ENCODE results near the gene DOK7. TPM values are rescaled to one million over a fixed set of nuclear protein-coding genes. Genes with fewer than 3 reads are reported as not detected.
"Not testable (repeated sequence)": the region's sequence is repeated elsewhere in the genome, so short reads cannot be mapped to it uniquely, and the experiment has no call there.

DOK7 gene
- total RNA-seq, 2 donors from 2014 or later, result not detected

GRCh38 chr4:3451956-3452355 is 11.2 kb upstream of the DOK7 start:
- peaks cover 6% of the 10 kb centered on the region for H3K4me1 Mint-ChIP-seq
- peaks cover 3% of the 10 kb centered on the region for H3K36me3 Mint-ChIP-seq (ENCODE audit: low read depth)
- no peaks in the 10 kb centered on the region for H3K9me3 ChIP-seq (ENCODE audit: control insufficient read depth, low read length, poor library complexity, severe bottlenecking)
- ATAC-seq (no peak), DNase-seq (no peak)
- peaks cover 5% of the 10 kb centered on the region for H3K27me3 Mint-ChIP-seq
- H3K27ac Mint-ChIP-seq, result no peak overlapping the region
- no peak overlapping the region for H3K4me3 Mint-ChIP-seq

- ATAC-seq (no peak), DNase-seq (no peak)
- Mint-ChIP-seq H3K4me1 (peaks cover 6% of the 10 kb centered on the region), H3K27ac (no peak overlapping the region), H3K27me3 (peaks cover 5% of the 10 kb centered on the region), H3K36me3 (ENCODE audit: low read depth) (peaks cover 3% of the 10 kb centered on the region), H3K4me3 (no peak overlapping the region)
- H3K9me3 ChIP-seq (ENCODE audit: control insufficient read depth, low read length, poor library complexity, severe bottlenecking), result no peaks in the 10 kb centered on the region
These were observed 10.7 kb upstream of the DOK7 start for GRCh38 chr4:3452376-3452775.

GRCh38 chr4:3455596-3455995 is 7.5 kb upstream of the DOK7 start:
- ATAC-seq; H3K4me1 Mint-ChIP-seq; H3K9me3 ChIP-seq (ENCODE audit: control insufficient read depth, low read length, poor library complexity, severe bottlenecking); H3K27ac Mint-ChIP-seq; H3K36me3 Mint-ChIP-seq (ENCODE audit: low read depth); H3K4me3 Mint-ChIP-seq; DNase-seq; H3K27me3 Mint-ChIP-seq: not testable (repeated sequence)

- no peaks in the 10 kb centered on the region for H3K9me3 ChIP-seq (ENCODE audit: control insufficient read depth, low read length, poor library complexity, severe bottlenecking)
- H3K36me3 Mint-ChIP-seq (ENCODE audit: low read depth), result peaks cover 3% of the 10 kb centered on the region
- no peaks in the 10 kb centered on the region for H3K4me1 Mint-ChIP-seq
- H3K4me3 Mint-ChIP-seq, result no peak overlapping the region
- no peak for DNase-seq
- peaks cover 17% of the 10 kb centered on the region for H3K27me3 Mint-ChIP-seq
- H3K27ac Mint-ChIP-seq, result no peak overlapping the region
- no peak for ATAC-seq
These were observed 4.7 kb upstream of the DOK7 start for GRCh38 chr4:3458371-3458770.

DNA sequence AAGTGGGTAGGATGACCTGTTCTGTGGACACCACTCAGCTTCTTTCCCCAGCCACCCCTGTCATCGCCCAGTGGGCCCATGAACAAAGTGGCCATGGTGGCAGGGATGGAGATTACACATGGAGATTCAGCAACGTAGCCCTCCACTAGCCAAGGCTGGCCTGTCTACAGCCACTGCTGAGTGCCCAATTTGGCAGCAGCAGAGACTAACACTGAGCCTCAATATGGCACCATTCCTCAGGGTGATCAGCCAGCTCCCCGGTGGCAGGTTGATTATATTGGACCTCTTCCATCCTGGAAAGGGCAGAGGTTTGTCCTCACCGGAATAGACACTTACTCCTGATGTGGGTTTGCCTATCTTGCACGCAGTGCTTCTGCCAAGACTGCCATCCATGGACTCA is 4.0 kb upstream of the DOK7 start:
- H3K27me3 Mint-ChIP-seq, result peaks cover 17% of the 10 kb centered on the region
- H3K4me3 Mint-ChIP-seq; H3K36me3 Mint-ChIP-seq (ENCODE audit: low read depth); ATAC-seq; H3K4me1 Mint-ChIP-seq; H3K27ac Mint-ChIP-seq; H3K9me3 ChIP-seq (ENCODE audit: control insufficient read depth, low read length, poor library complexity, severe bottlenecking); DNase-seq: not testable (repeated sequence)

DNA sequence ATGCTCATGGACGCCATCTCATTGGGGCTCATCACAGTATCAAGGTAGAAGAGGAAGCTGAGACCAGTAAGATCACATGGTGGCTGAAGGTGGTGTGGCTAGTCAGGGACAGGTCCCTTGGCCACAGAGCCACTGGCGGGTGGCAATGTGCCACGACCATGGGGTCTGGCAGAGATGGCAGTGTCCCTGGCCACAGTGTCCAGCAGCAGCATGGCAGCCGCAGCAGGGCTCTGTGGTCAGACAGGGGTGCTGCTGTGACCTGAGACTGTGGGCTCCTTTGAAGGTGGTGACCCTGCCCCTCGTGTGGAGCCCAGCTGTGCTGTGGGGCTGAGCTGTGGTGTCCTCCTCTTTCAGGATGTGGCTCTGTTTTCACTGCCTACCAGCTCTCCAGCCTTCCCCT is 2.2 kb upstream of the DOK7 start:
- Mint-ChIP-seq H3K27ac (no peak overlapping the region), H3K4me1 (no peaks in the 10 kb centered on the region), H3K36me3 (ENCODE audit: low read depth) (peaks cover 2% of the 10 kb centered on the region), H3K27me3 (peaks cover 28% of the 10 kb centered on the region), H3K4me3 (no peak overlapping the region)
- ATAC-seq (no peak), DNase-seq (no peak)
- no peaks in the 10 kb centered on the region for H3K9me3 ChIP-seq (ENCODE audit: control insufficient read depth, low read length, poor library complexity, severe bottlenecking)

- DNase-seq, result no peak
- Mint-ChIP-seq H3K4me3 (no peak overlapping the region), H3K4me1 (no peaks in the 10 kb centered on the region), H3K36me3 (ENCODE audit: low read depth) (peaks cover 2% of the 10 kb centered on the region), H3K27me3 (peaks cover 28% of the 10 kb centered on the region), H3K27ac (no peak overlapping the region)
- ATAC-seq, result no peak
- H3K9me3 ChIP-seq (ENCODE audit: control insufficient read depth, low read length, poor library complexity, severe bottlenecking), result no peaks in the 10 kb centered on the region
These were observed 1.4 kb upstream of the DOK7 start for GRCh38 chr4:3461515-3462291.

GRCh38 chr4:3462321-3462789 is 751 bp upstream of the DOK7 start:
- no peaks in the 10 kb centered on the region for H3K9me3 ChIP-seq (ENCODE audit: control insufficient read depth, low read length, poor library complexity, severe bottlenecking)
- no peaks in the 10 kb centered on the region for H3K4me1 Mint-ChIP-seq
- peak overlapping the region; percentile 82 for H3K4me3 Mint-ChIP-seq
- no peak for DNase-seq
- no peak for ATAC-seq
- peaks cover 28% of the 10 kb centered on the region for H3K27me3 Mint-ChIP-seq
- peaks cover 2% of the 10 kb centered on the region for H3K36me3 Mint-ChIP-seq (ENCODE audit: low read depth)
- no peak overlapping the region for H3K27ac Mint-ChIP-seq

DNA sequence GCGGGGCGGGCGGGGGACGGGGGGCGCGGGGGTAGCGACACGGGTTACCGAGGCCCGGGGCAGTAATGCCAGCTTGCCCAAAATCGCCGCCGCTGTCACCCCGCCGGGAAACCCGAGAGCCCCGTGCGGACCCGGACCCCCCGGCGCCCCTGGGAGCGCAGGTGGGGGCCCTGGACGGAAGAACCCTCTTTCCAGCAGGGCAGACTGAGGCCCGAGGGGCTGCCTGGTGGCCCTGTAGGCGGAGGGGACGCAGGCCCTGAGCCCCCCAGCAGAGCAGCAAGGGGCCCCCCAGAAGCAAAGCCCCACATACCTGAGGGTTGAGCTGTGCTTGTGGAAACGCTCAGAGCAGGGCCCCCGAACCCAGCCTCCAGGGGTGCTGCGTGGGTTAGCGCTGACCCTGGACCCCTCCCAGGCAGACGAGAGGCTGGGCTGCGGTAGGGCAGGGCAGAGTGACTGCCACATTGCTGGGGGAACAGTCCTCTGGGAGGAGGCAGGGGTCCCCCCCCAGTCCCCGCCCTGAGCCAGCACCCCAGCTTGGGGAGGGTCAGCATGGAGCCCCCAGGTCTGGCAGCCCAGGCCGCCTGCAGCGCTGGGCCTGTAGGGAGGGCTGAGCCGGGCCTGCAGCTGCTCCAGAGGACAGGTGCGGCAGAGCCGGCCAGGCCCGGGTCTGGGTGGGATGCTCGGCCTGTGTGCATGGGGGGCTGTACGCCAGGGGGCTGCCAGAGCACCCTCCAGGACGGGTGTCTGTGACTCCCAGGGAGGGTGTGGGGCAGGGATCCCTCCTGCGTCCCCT is 646 bp downstream of the DOK7 start:
- Mint-ChIP-seq H3K4me1 (no peaks in the 10 kb centered on the region), H3K36me3 (ENCODE audit: low read depth) (peaks cover 2% of the 10 kb centered on the region), H3K27me3 (peaks cover 21% of the 10 kb centered on the region), H3K4me3 (no peak overlapping the region), H3K27ac (no peak overlapping the region)
- DNase-seq (no peak), ATAC-seq (no peak)
- H3K9me3 ChIP-seq (ENCODE audit: control insufficient read depth, low read length, poor library complexity, severe bottlenecking), result no peaks in the 10 kb centered on the region

- Mint-ChIP-seq H3K27ac (no peak overlapping the region), H3K27me3 (peaks cover 19% of the 10 kb centered on the region), H3K36me3 (ENCODE audit: low read depth) (peaks cover 2% of the 10 kb centered on the region), H3K4me3 (peak overlapping the region; percentile 10), H3K4me1 (no peaks in the 10 kb centered on the region)
- no peaks in the 10 kb centered on the region for H3K9me3 ChIP-seq (ENCODE audit: control insufficient read depth, low read length, poor library complexity, severe bottlenecking)
- ATAC-seq (no peak), DNase-seq (no peak)
These were observed 1.3 kb downstream of the DOK7 start for GRCh38 chr4:3464349-3464905.

DNA sequence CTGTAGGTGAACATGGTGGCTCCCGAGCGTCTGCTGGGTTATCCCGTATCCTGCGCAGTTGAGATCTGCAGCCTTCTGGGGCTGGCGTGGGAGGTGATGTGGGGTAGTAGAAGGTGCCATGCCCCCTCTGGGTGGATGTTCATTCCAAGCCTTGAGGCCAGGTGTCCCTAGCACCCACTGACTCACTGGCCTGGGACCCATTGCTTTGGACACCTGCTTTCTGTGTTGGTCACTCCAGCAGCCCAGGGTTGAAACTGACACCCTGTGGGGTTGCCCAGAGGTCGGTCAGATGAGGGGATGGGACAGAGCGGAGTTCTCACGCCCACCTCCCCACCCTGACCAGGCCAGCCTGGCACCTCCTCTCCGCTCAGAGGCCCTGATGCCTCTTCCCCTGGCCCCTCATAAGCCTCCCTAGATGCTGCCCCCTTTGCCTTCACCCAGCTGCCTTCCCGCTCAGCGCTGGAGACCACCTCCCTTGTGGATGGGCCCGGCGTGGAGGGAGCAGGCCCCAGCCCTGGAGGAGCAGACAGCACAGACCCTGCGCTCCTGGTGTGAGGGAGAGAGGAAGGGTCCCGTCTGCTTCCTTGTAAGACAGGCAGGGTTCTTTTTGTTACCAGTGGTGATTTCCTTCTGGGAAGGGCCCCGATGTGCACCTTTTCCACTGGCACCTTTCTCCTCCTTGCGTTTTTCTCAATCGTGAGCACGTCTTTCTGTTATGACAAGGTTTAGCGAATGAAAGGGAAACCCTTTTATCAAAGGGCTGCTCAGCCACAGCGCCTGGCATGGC is 2.0 kb downstream of the DOK7 start:
- Mint-ChIP-seq H3K4me3 (no peak overlapping the region), H3K27ac (no peak overlapping the region), H3K4me1 (peaks cover under 1% of the 10 kb centered on the region), H3K36me3 (ENCODE audit: low read depth) (peaks cover 2% of the 10 kb centered on the region), H3K27me3 (peaks cover 19% of the 10 kb centered on the region)
- ATAC-seq (no peak), DNase-seq (no peak)
- no peaks in the 10 kb centered on the region for H3K9me3 ChIP-seq (ENCODE audit: control insufficient read depth, low read length, poor library complexity, severe bottlenecking)

- peaks cover 2% of the 10 kb centered on the region for H3K36me3 Mint-ChIP-seq (ENCODE audit: low read depth)
- peaks cover 3% of the 10 kb centered on the region for H3K4me1 Mint-ChIP-seq
- no peaks in the 10 kb centered on the region for H3K9me3 ChIP-seq (ENCODE audit: control insufficient read depth, low read length, poor library complexity, severe bottlenecking)
- peaks cover 19% of the 10 kb centered on the region for H3K27me3 Mint-ChIP-seq
- H3K4me3 Mint-ChIP-seq, result no peak overlapping the region
- no peak overlapping the region for H3K27ac Mint-ChIP-seq
- DNase-seq (no peak), ATAC-seq (no peak)
These were observed 2.9 kb downstream of the DOK7 start for GRCh38 chr4:3465698-3466671.

All from T-helper 17 cell (primary cell).